HG02973 (cell line): ENCODE data around the gene PCDHGA1.
"Not testable (repeated sequence)": the region's sequence is repeated elsewhere in the genome, so short reads cannot be mapped to it uniquely, and the experiment has no call there.

Experiments used
- ATAC-seq: cut with Tn5 transposase; IDR thresholded peaks from one replicate; pipeline ENCODE4 v1.9.1; 2021; ENCODE audit warnings: moderate library complexity; ENCODE audit not compliant: unreplicated experiment

The PCDHGA1 gene

GRCh38 chr5:141382469-141383294, 52.4 kb downstream of the PCDHGA1 start, which contains the start of gene PCDHGA7:
TSS of gene PCDHGA7 (plus strand) at chr5:141382742. CDS start at chr5:141382900, 158 bp downstream.
- ATAC-seq, result peak; percentile 69

DNA sequence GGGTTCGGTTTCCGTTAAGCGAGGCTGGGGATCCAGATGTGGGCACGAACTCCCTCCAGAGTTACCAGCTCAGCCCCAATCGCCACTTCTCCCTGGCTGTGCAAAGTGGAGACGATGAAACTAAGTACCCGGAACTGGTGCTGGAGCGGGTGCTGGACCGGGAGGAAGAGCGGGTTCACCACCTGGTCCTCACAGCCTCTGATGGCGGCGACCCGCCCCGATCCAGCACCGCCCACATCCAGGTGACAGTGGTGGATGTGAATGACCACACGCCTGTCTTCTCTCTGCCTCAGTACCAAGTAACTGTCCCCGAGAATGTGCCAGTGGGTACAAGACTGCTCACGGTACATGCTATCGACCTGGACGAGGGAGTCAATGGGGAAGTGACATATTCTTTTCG, 53.0 kb downstream of the PCDHGA1 start:
- no peak for ATAC-seq

DNA sequence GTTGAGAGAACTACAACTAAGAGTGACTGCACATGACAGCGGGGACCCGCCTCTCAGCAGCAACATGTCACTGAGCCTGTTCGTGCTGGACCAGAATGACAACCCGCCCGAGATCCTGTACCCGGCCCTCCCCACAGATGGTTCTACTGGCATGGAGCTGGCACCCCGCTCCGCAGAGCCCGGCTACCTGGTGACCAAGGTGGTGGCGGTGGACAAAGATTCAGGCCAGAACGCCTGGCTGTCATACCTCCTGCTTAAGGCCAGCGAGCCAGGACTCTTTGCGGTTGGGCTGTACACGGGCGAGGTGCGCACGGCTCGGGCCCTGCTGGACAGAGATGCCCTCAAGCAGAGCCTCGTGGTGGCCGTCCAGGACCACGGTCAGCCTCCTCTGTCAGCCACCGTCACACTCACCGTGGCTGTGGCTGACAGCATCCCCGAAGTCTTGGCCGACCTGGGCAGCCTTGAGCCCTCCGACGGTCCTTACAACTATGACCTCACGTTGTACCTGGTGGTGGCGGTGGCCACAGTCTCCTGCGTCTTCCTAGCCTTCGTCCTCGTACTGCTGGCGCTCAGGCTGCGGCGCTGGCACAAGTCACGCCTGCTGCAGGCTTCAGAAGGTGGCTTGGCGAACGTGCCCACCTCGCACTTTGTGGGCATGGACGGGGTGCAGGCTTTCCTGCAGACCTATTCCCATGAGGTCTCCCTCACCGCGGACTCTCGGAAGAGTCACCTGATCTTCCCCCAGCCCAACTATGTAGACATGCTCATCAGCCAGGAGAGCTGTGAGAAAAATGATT, 54.4 kb downstream of the PCDHGA1 start:
- ATAC-seq, result no peak

DNA sequence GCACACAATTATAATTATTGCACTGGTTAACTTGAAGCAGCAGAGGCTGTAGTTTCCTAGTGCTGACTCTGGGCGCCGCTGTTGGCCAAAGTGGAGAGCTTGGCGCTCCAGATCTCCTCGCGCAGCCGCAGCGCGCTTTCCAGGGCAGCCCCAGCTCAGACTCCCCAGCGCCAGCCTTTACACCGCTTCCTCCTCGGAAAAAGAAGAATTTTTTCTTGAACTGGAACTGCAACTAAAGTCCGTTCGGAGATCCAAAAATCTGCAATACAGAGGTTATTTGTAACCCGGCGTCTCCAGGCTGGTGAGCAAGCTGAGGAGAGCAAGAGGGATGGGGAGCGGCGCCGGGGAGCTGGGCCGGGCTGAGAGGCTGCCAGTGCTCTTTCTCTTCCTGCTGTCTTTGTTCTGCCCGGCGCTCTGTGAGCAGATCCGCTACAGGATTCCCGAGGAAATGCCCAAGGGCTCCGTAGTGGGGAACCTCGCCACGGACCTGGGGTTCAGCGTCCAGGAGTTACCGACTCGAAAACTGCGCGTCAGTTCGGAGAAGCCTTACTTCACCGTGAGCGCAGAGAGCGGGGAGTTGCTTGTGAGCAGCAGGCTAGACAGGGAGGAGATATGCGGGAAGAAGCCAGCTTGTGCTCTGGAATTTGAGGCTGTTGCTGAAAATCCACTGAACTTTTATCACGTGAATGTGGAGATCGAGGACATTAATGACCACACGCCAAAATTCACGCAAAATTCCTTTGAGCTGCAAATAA, 57.4 kb downstream of the PCDHGA1 start, which contains the start of gene PCDHGB4:
Gene PCDHGB4 (plus strand): TSS at position 142 of the 755 bp plus-strand sequence. CDS start 187 bp downstream, at position 329.
- peak; percentile 89 for ATAC-seq

DNA sequence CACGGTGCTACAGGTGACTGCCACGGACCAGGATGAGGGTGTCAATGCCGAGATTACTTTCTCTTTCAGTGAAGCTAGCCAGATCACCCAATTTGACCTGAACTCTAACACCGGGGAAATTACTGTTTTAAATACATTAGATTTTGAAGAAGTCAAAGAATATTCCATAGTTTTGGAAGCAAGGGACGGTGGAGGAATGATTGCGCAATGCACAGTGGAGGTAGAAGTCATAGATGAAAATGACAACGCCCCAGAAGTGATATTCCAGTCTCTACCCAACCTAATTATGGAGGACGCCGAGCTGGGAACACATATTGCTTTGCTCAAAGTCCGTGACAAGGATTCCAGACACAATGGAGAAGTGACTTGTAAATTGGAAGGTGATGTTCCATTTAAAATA, 58.3 kb downstream of the PCDHGA1 start:
- no peak for ATAC-seq

- no peak for ATAC-seq
Observed at GRCh38 chr5:141389153-141390042, 59.1 kb downstream of the PCDHGA1 start.

- no peak for ATAC-seq
Observed at GRCh38 chr5:141392429-141393198, 62.3 kb downstream of the PCDHGA1 start, which contains the start of gene PCDHGA8. TSS of gene PCDHGA8 (plus strand) at chr5:141392633. CDS start at chr5:141392814, 181 bp downstream.

DNA sequence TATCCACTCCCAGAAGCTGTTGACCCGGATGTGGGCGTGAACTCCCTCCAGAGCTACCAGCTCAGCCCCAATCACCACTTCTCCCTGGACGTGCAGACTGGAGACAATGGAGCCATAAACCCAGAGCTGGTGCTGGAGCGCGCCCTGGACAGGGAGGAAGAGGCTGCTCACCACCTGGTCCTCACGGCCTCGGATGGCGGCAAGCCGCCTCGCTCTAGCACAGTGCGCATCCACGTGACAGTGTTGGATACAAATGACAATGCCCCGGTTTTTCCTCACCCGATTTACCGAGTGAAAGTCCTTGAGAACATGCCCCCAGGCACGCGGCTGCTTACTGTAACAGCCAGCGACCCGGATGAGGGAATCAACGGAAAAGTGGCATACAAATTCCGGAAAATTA, 63.0 kb downstream of the PCDHGA1 start:
- ATAC-seq, result no peak

DNA sequence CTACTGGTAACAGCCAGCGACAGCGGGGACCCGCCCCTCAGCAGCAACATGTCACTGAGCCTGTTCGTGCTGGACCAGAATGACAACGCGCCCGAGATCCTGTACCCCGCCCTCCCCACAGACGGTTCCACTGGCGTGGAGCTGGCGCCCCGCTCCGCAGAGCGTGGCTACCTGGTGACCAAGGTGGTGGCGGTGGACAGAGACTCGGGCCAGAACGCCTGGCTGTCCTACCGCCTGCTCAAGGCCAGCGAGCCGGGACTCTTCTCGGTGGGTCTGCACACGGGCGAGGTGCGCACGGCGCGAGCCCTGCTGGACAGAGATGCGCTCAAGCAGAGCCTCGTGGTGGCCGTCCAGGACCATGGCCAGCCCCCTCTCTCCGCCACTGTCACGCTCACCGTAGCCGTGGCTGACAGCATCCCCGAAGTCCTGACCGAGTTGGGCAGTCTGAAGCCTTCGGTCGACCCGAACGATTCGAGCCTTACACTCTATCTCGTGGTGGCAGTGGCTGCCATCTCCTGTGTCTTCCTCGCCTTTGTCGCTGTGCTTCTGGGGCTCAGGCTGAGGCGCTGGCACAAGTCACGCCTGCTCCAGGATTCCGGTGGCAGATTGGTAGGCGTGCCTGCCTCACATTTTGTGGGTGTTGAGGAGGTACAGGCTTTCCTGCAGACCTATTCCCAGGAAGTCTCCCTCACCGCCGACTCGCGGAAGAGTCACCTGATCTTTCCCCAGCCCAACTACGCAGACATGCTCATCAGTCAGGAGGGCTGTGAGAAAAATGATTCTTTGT, 64.3 kb downstream of the PCDHGA1 start:
- not testable (repeated sequence) for ATAC-seq

DNA sequence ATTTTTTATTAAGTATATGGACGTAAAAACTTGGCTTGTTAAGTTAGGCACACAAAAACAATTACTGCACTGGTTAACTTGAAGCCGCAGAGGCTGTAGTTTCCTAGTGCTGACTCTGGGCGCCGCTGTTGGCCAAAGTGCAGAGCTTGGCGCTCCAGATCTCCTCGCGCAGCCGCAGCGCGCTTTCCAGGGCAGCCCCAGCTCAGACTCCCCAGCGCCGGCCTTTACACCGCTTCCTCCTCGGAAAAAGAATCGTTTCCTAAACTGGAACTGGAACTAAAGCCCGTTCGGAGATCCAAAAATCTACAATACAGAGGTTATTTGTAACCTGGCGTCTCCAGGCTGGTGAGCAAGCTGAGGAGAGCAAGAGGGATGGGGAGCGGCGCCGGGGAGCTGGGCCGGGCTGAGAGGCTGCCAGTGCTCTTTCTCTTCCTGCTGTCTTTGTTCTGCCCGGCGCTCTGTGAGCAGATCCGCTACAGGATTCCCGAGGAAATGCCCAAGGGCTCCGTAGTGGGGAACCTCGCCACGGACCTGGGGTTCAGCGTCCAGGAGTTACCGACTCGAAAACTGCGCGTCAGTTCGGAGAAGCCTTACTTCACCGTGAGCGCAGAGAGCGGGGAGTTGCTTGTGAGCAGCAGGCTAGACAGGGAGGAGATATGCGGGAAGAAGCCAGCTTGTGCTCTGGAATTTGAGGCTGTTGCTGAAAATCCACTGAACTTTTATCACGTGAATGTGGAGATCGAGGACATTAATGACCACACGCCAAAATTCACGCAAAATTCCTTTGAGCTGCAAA, 67.6 kb downstream of the PCDHGA1 start, which contains the start of gene PCDHGB5:
Gene PCDHGB5 (plus strand): TSS at position 192 of the 796 bp plus-strand sequence. CDS start 181 bp downstream, at position 373.
- peak; percentile 99 for ATAC-seq

- no peak for ATAC-seq
Observed at GRCh38 chr5:141398608-141399007, 68.3 kb downstream of the PCDHGA1 start.

DNA sequence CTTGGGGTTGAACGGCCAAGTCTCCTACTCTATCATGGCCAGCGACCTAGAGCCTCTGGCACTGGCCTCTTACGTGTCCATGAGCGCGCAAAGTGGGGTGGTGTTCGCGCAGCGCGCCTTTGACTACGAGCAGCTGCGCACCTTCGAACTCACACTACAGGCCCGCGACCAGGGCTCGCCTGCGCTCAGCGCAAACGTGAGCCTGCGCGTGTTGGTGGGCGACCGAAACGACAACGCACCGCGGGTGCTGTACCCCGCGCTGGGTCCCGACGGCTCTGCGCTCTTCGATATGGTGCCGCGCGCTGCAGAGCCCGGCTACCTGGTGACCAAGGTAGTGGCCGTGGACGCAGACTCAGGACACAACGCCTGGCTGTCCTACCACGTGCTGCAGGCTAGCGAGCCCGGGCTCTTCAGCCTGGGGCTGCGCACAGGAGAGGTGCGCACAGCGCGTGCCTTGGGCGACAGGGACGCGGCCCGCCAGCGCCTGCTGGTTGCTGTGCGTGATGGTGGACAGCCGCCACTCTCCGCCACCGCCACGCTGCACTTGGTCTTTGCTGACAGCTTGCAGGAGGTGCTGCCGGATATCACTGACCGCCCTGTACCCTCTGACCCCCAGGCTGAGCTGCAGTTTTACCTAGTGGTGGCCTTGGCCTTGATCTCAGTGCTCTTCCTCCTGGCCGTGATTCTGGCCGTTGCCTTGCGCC, 69.4 kb downstream of the PCDHGA1 start:
- ATAC-seq, result no peak

DNA sequence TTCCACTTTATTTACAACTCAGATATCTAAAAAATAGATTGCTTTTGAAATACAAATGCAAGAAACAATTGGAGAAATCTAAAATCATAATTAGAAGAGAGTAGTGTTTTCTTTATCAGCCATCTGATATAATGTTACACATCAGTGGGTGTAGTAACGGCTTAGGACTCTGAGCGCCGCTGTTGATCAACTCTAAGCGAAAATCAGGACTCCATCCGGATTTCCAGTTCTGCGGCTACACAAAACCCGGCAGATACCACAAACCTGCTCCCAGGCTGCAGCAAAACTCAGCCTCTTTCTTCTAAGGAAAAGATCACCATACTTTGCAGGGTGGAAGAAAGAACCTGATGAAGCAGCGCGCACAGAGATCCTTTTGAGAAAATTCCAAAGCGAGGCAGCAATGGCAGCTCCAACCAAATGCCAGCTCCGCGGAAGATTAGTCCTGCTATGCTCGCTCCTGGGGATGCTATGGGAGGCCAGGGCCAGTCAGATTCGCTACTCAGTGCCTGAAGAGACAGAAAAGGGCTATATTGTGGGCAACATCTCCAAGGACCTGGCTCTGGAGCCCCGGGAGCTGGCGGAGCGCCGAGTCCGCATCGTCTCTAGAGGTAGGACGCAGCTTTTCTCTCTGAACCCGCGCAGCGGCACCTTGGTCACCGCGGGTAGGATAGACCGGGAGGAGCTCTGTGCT, 72.4 kb downstream of the PCDHGA1 start, which contains the start of gene PCDHGA9:
Gene PCDHGA9 (plus strand): TSS at position 226 of the 691 bp plus-strand sequence. CDS start 175 bp downstream, at position 401.
- no peak for ATAC-seq

DNA sequence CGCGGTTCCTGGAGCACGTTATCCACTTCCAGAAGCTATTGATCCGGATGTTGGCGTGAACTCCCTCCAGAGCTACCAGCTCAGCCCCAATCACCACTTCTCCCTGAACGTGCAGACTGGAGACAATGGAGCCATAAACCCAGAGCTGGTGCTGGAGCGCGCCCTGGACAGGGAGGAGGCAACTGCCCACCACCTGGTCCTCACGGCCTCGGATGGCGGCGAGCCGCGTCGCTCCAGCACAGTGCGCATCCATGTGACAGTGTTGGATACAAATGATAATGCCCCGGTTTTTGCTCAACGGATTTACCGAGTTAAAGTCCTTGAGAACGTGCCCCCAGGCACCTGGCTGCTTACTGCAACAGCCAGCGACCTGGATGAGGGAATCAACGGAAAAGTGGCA, 73.1 kb downstream of the PCDHGA1 start:
- ATAC-seq, result no peak

- ATAC-seq, result peak; percentile 77
Observed at GRCh38 chr5:141407790-141408505, 77.6 kb downstream of the PCDHGA1 start, which contains the start of gene PCDHGB6. TSS of gene PCDHGB6 (plus strand) at chr5:141408021. CDS start at chr5:141408203, 182 bp downstream.
